NB4 (cell line): Measurements from ENCODE around the gene GTF3C4.

Experiments used
- DNase-seq: peaks from one replicate; pipeline ENCODE4 v3.0.0; 2010; ENCODE audit warnings: low read depth
- H3K4me3 ChIP-seq: one replicate; pipeline ENCODE4 v1.5.1; 2011; ENCODE audit warnings: mild to moderate bottlenecking, low read depth, low read length, moderate library complexity
- CTCF ChIP-seq: IDR thresholded peaks from one replicate; pipeline ENCODE4 v1.5.1; 2012; ENCODE audit warnings: low read depth, low read length
- MYC ChIP-seq: IDR thresholded peaks from 2 replicates; pipeline ENCODE4 v1.6.1; 2011; ENCODE audit warnings: low read depth, low read length
- POLR2A ChIP-seq: IDR thresholded peaks from 2 replicates; pipeline ENCODE4 v1.6.1; 2011; ENCODE audit warnings: mild to moderate bottlenecking; ENCODE audit not compliant: insufficient read length; ENCODE audit errors: extremely low read depth
- TF ChIP-seq, protein P1 (sequence below): IDR thresholded peaks from 2 replicates; pipeline ENCODE4 v1.6.1; 2011; ENCODE audit warnings: low read depth, low read length

The GTF3C4 gene

DNA sequence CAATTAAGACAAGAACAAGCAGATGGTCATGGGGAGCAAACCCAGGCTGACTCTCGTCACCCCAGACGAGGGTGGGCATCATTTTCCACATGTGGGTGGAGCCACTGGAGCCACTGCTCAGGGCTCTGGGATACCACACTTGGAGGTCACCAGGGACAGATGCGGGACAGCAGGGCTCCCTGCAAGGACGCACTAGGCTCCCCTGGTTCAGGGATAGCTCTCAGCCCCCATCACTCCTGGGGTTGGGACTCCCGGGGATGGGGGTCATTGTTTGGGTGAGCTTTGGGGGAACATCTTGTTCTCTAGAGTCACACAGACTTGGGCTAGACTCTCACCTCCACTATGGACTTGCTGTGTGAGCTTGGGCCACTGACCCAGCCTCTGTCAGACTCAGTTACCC is 57.8 kb downstream of the GTF3C4 start:
- no peak overlapping the region for H3K4me3 ChIP-seq
- no peak for DNase-seq
- no peak for TF ChIP-seq POLR2A
- TF ChIP-seq, protein P1, sequence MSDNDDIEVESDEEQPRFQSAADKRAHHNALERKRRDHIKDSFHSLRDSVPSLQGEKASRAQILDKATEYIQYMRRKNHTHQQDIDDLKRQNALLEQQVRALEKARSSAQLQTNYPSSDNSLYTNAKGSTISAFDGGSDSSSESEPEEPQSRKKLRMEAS = no peak
- TF ChIP-seq CTCF = no peak
- no peak for TF ChIP-seq MYC

DNA sequence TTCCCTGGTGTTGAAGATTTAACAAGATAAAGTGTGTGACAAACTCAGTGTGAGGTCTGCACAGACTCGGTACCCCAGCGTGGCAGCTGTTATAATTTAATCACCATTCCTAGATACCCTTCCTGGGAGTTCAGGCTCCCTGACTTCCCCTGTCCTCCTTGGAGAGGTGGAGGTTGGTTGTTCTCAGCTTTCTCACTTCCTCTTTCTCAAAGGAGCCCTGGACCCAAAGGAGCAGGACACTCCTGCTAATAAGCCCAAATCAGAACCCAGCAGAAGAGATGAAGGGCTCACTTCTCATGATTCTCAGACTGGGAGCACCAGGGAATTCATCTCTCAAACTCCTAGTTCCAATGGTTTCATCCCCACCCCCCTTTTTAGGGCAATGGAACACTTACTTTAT is 58.2 kb downstream of the GTF3C4 start:
- H3K4me3 ChIP-seq = no peak overlapping the region
- no peak for DNase-seq
- TF ChIP-seq CTCF (no peak), POLR2A (no peak), MYC (no peak)
- TF ChIP-seq, protein P1 = no peak

DNA sequence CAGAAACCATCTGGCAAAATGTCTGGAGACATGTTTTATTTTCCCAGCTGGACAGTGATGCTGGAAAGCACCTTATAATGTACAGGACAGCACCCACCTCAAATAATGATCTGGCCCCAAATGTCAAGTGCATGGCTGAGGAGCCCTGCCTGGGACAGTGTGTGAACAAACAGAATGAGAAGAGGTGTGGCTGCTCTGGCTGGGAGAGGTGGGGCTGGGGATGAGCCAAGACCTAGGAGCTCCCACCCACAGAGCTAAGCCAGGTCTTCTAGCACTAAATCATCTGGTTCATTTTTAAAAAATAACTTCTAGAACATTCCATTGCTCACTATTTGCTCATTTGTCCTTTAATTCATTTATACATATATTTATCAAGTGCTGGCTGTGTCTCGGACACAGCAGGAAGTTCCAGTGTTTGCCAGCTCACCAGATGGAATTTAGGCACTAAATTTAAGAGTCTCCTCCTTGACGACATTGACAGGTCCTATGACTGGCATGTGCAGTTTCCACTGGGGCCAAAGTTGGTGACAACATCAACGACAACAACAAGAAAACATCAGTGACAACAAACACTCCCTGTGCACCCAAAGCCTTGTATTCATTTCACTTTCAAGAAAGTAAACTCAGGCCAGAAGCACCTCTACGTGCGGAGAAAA is 59.1 kb downstream of the GTF3C4 start:
- DNase-seq = no peak
- no peak for TF ChIP-seq CTCF
- TF ChIP-seq, protein P1 = no peak
- TF ChIP-seq POLR2A = no peak
- no peak for TF ChIP-seq MYC
- H3K4me3 ChIP-seq = no peak overlapping the region

DNA sequence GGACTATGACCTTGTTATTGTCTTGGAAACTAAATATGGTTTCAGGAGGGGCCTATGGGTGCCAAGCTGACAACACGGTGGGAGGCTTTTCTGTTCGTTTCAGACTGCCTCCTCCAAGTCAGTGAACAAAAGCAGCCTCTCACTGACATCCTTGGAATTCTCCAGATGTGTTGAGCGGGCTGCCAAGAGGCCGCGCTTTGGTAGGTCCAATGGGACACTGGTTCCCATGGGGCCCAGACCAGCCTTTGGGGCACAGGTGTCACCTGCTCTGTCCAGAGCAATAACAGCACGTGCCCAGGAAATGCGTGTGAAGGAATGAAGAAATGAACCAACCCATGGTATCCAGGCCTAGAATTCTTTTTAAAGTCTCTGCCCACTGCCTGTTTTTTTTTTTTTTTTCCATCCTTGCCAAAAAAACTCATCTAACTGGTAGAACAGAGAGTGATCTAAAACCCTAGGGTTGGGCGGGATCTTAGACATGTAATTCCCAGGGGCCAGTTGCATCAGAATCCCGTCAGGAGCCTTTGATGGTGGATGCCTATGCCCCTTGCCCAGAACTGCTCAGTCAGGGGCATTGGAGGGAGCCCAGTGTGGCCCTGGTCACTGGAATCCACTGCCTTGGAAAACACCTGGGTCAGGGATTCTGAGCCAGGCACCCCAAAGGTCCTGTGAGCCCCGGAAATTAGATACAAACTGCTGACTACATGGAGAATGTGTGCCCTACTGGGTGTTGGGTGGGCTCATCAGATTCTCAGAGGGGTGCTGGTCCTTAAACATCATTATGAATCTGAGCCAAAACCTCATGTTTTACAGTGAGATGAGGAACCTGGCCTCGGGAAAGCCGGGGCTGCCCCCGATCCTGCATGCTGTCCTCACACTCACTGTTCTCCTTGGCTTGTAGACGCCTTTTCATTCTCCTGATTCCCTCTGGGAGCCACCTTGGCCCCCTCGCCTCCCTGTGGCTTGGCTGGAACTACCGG is 60.1 kb downstream of the GTF3C4 start:
- H3K4me3 ChIP-seq = no peak overlapping the region

DNA sequence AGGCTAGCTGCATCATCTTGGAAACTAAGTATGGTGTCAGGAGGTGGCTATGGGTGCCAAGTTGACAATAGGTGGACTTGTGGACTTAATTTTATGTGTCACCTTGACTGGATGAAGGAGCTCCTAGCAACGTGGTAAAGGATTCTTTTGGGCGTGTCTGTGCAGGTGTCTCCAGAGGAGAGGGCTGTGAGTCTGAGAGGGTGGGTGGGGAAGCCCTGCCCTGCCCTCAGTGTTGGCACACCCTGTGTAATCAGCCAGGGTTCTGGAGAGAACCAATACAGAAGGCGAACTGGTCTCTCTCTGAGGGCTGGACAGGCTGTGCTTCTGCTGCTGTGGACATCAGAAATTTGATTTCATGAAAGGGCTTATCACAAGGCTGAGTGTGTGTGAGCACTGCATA is 61.0 kb downstream of the GTF3C4 start:
- no peak for DNase-seq
- TF ChIP-seq POLR2A (no peak), CTCF (no peak), MYC (no peak)
- TF ChIP-seq, protein P1 = no peak
- no peak overlapping the region for H3K4me3 ChIP-seq

More for the DNA sequence above, 60.1 kb downstream of the GTF3C4 start:
- TF ChIP-seq, protein P1 = no peak
- TF ChIP-seq MYC (no peak), POLR2A (no peak), CTCF (no peak)
- no peak for DNase-seq
